Hepatocyte (in vitro differentiated cells): ENCODE data around the gene TEC.

Experiments
- EZH2 ChIP-seq: fragments of 200-600 bp; sonication (generic); IDR thresholded peaks from 2 replicates; pipeline ENCODE4 v1.6.1; 2016; ENCODE audit warnings: antibody characterized with exemption, mild to moderate bottlenecking, borderline replicate concordance
- EZH2phosphoT487 ChIP-seq: fragments of 200-600 bp; sonication (generic); IDR thresholded peaks from one replicate; pipeline ENCODE4 v1.6.1; 2018; ENCODE audit warnings: antibody characterized with exemption, mild to moderate bottlenecking, low read depth, moderate library complexity; ENCODE audit not compliant: unreplicated experiment, severe bottlenecking
- TF ChIP-seq, protein P1 (sequence below): fragments of 200-600 bp; sonication (generic); IDR thresholded peaks from 2 replicates; pipeline ENCODE4 v1.5.1; 2016; ENCODE audit warnings: antibody characterized with exemption, mild to moderate bottlenecking; ENCODE audit not compliant: poor library complexity

GRCh38 chr4:48187813-48188212, 81.8 kb downstream of the TEC start:
- TF ChIP-seq EZH2phosphoT487, result no peak
- TF ChIP-seq, protein P1, sequence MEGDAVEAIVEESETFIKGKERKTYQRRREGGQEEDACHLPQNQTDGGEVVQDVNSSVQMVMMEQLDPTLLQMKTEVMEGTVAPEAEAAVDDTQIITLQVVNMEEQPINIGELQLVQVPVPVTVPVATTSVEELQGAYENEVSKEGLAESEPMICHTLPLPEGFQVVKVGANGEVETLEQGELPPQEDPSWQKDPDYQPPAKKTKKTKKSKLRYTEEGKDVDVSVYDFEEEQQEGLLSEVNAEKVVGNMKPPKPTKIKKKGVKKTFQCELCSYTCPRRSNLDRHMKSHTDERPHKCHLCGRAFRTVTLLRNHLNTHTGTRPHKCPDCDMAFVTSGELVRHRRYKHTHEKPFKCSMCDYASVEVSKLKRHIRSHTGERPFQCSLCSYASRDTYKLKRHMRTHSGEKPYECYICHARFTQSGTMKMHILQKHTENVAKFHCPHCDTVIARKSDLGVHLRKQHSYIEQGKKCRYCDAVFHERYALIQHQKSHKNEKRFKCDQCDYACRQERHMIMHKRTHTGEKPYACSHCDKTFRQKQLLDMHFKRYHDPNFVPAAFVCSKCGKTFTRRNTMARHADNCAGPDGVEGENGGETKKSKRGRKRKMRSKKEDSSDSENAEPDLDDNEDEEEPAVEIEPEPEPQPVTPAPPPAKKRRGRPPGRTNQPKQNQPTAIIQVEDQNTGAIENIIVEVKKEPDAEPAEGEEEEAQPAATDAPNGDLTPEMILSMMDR, result no peak
- no peak for TF ChIP-seq EZH2
